ENCODE data around the gene IMMT.

DNA sequence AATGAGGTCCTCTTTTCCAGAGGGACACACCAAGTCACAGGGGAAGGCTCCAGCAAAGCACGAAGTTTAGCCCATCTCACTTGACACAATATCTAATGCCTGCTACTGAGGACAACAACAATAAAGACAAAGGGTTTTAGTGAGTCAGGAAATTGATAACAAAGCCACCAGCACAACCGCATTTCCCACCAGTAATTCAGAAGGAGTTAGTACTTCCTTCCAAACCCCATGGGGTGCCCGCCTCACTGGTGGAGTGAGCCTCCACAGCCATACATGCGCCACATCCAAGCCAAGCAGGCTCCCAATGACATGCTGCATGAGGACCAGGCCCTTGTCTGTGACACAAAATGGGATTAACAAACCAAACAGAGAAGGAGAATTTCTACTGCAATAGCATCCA lies 44.1 kb upstream of the IMMT start:
- no peak for TF ChIP-seq POLR2AphosphoS5 (IDR thresholded peaks at IDR 0.05; ENCODE audit: low read depth, low read length)
- no peak for TF ChIP-seq TAF1 (IDR thresholded peaks at IDR 0.05; ENCODE audit: low read depth, low read length)
- no peak for TF ChIP-seq POLR2A (IDR thresholded peaks at IDR 0.05; ENCODE audit: low read depth, low read length)
- no peak for TF ChIP-seq SPI1 (IDR thresholded peaks at IDR 0.05; ENCODE audit: low read depth, low read length)

Data from GM12891 (cell line).